Measurements from ENCODE around the gene MAN2B1.

Gene MAN2B1

GRCh38 chr19:12611361-12611699 is 55.2 kb downstream of the MAN2B1 start:
- DNase-seq (ENCODE audit: low read depth) = no peak

DNA sequence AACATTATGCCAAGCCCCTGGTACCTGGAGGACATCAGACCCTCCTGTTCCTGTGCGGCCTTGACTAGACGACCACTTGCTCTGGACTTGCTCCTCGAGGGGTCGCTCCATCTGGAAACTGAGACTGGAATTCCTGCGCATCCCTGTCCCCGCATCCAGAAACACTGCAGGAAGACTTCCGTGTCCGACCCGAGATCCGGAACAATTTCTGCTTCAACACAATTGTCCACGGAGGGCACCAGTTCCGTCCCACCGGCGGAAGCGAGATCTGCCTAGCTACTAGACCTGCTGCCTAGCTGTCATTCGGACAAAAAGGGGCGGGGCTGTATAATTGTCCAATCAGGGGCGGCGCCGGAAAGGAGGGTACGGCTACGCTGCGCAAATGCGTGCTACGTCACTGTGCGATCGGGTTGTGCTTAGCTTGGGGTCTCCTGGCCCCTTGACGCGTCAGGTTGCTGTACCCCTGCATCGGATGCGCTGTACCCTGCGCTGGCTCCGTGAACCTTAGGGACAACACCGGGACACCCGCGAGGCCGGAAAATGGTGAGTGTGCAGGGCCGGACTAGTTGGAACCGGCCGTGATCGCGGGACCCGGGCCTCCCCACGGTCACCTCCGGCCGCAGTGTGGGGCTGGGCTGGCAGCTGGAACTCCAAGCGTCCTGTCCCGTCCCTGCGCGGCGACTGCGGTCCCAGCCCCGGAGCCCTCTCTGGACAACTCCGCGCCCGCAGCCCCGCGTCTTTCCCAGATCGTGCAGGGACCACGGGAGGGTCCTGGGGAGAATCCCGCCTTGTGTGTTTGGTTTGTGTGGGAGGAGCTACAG is 55.8 kb downstream of the MAN2B1 start, which contains the start of the genes ZNF490 and ZNF791:
TSS of gene ZNF490 (minus strand) at position 274 of the 821 bp plus-strand sequence. CDS start at position 141, 133 bp downstream.
TSS of gene ZNF791 (plus strand) at position 381 of the 821 bp plus-strand sequence. CDS start at position 541, 160 bp downstream.
- peak; percentile 94 for DNase-seq (ENCODE audit: low read depth)

- DNase-seq (ENCODE audit: low read depth) = no peak
Observed at GRCh38 chr19:12607631-12608030, 58.9 kb downstream of the MAN2B1 start.

- DNase-seq (ENCODE audit: low read depth) = no peak
Observed at GRCh38 chr19:12606796-12607195, 59.7 kb downstream of the MAN2B1 start.

DNA sequence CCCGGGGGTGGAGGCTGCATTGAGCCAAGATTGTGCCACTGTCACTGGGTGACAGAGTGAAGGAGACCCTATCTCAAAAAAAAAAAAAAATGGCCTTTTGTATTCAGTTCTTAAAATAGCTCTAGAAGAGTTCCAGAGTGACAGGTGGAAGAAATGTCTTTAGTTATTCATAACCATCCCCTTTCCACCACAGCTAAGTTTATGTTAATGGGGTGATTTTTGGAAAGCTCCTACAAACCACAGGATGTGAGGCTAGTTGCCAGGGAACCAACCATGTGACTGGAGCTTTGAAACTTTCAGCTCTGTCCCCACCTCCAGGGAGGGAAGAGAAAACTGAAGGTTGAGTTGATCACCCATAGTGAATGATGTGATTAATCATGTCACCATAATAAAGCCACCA is 62.8 kb downstream of the MAN2B1 start:
- DNase-seq (ENCODE audit: low read depth) = no peak

- no peak for DNase-seq (ENCODE audit: low read depth)
Observed at GRCh38 chr19:12597594-12597993, 68.9 kb downstream of the MAN2B1 start.

DNA sequence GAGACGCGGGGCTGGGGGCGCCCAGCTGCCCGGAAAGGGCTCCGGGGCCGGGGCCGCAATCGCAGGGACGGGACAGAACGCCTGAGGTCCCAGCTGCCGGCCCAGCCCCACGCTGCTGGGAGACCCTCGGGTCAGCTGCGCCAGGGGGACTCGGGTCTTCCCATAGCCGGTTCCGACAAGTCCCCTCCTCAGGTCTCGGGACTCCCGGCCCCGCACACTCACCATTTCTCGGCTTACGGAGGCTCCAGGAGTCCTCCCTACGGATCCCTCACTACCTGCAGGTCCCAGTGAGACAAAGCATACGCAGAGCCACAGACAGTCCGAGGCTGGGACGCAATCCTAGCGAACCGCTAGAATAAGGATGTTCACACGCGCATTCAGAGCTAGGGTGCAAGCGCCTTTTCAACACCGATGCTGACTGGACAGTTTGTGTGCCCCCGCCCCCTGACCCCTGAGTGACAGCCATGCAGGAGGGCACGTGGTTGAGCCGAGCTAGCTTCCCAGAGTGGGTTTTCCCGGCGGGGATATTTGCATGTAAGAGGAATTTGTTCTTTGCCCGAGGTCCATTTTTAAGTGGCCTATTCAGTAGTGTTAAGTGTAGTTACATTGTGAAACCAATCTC is 69.5 kb downstream of the MAN2B1 start:
- no peak for DNase-seq (ENCODE audit: low read depth)
